CD4-positive, alpha-beta T cell treated with Interleukin-4 for 4 hours (primary cell): Measurements from ENCODE around the gene FCF1.
A peak's percentile ranks its signal among the peaks of the same experiment; 100 is the strongest.

ENCODE experiments used
- DNase-seq: peaks from one replicate; pipeline ENCODE4 v3.0.0-alpha.2; 2020

FCF1 gene

GRCh38 chr14:74712499-74713394 is at the start of gene FCF1, which contains the start of gene AREL1:
Gene FCF1 (plus strand): TSS chr14:74713144. CDS start chr14:74713198, 54 bp downstream.
Gene AREL1 (minus strand): TSS chr14:74713080. CDS start chr14:74685615, 27,465 bp downstream.
- peak; percentile 85 for DNase-seq

- DNase-seq, result no peak
Observed at GRCh38 chr14:74663884-74664283, 49.1 kb upstream of the FCF1 start.

GRCh38 chr14:74664717-74665116 is 48.2 kb upstream of the FCF1 start:
- no peak for DNase-seq

- no peak for DNase-seq
Observed at GRCh38 chr14:74667758-74668157, 45.2 kb upstream of the FCF1 start.

GRCh38 chr14:74669256-74669655 is 43.7 kb upstream of the FCF1 start:
- no peak for DNase-seq

- DNase-seq, result no peak
Observed at GRCh38 chr14:74669846-74670245, 43.1 kb upstream of the FCF1 start.

- no peak for DNase-seq
Observed at GRCh38 chr14:74670726-74671411, 42.1 kb upstream of the FCF1 start.

- no peak for DNase-seq
Observed at GRCh38 chr14:74671789-74672188, 41.2 kb upstream of the FCF1 start.

- DNase-seq, result no peak
Observed at GRCh38 chr14:74673768-74674167, 39.2 kb upstream of the FCF1 start.

- no peak for DNase-seq
Observed at GRCh38 chr14:74675219-74675618, 37.7 kb upstream of the FCF1 start.

- DNase-seq, result no peak
Observed at GRCh38 chr14:74682169-74682952, 30.6 kb upstream of the FCF1 start.

GRCh38 chr14:74683406-74683805 is 29.5 kb upstream of the FCF1 start:
- no peak for DNase-seq

- DNase-seq, result no peak
Observed at GRCh38 chr14:74684434-74684833, 28.5 kb upstream of the FCF1 start.

- no peak for DNase-seq
Observed at GRCh38 chr14:74685056-74685455, 27.9 kb upstream of the FCF1 start.

- DNase-seq, result no peak
Observed at GRCh38 chr14:74685921-74686678, 26.8 kb upstream of the FCF1 start.

GRCh38 chr14:74691456-74691855 is 21.5 kb upstream of the FCF1 start:
- DNase-seq, result no peak

GRCh38 chr14:74693191-74693590 is 19.8 kb upstream of the FCF1 start:
- no peak for DNase-seq

- no peak for DNase-seq
Observed at GRCh38 chr14:74695406-74695805, 17.5 kb upstream of the FCF1 start.

- no peak for DNase-seq
Observed at GRCh38 chr14:74697011-74697410, 15.9 kb upstream of the FCF1 start.

GRCh38 chr14:74697543-74697942 is 15.4 kb upstream of the FCF1 start:
- DNase-seq, result no peak

GRCh38 chr14:74697976-74698375 is 15.0 kb upstream of the FCF1 start:
- no peak for DNase-seq

GRCh38 chr14:74698465-74698864 is 14.5 kb upstream of the FCF1 start:
- DNase-seq, result no peak

GRCh38 chr14:74702293-74702692 is 10.7 kb upstream of the FCF1 start:
- no peak for DNase-seq
